WTC11 (cell line): ENCODE data around the gene LOXL1. TPM values are rescaled to one million over a fixed set of nuclear protein-coding genes. Genes with fewer than 3 reads are reported as not detected.
A peak's percentile ranks its signal among the peaks of the same experiment; 100 is the strongest.

ENCODE experiments used
- ATAC-seq: fragments of 200-7000 bp; cut with Tn5 transposase; 2 replicates; pipeline ENCODE4 v1.10.0; 2021; ENCODE audit warnings: mild to moderate bottlenecking, moderate library complexity
- CTCF ChIA-PET: fragments of 300-600 bp; sonication (Branson Sonifier 250); formaldehyde crosslinking; loops from one replicate; lab custom pipeline; 2021; ENCODE audit warnings: antibody characterized with exemption; lab: Charles Lee
- POLR2A ChIA-PET: fragments of 350-600 bp; sonication (Branson Sonifier 250); formaldehyde crosslinking; loops from one replicate; lab custom pipeline; 2021; ENCODE audit warnings: antibody characterized with exemption; lab: Charles Lee
- DNase-seq: peaks from one replicate; pipeline ENCODE4 v3.0.0; 2021; ENCODE audit warnings: low spot score
- H3K27ac Mint-ChIP-seq: 2 replicates; pipeline ENCODE4 v1.8.0; 2021; ENCODE audit warnings: mixed read lengths
- H3K27me3 Mint-ChIP-seq: 2 replicates; pipeline ENCODE4 v1.8.0; 2021; ENCODE audit warnings: low read depth, mild to moderate bottlenecking, moderate library complexity, mixed read lengths
- H3K36me3 Mint-ChIP-seq: 2 replicates; pipeline ENCODE4 v1.8.0; 2021; ENCODE audit warnings: mixed read lengths
- H3K4me1 Mint-ChIP-seq: 2 replicates; pipeline ENCODE4 v1.8.0; 2022; ENCODE audit warnings: mixed read lengths
- H3K4me3 Mint-ChIP-seq: 2 replicates; pipeline ENCODE4 v1.8.0; 2021; ENCODE audit warnings: mild to moderate bottlenecking, moderate library complexity, mixed read lengths
- H3K9me3 Mint-ChIP-seq: 2 replicates; pipeline ENCODE4 v1.8.0; 2021; ENCODE audit warnings: mixed read lengths
- AR ChIP-seq: fragments of 250-450 bp; sonication (Bioruptor Pico); IDR thresholded peaks from 2 replicates; pipeline ENCODE4 v1.9.0; 2021; ENCODE audit warnings: mild to moderate bottlenecking
- CDX4 ChIP-seq: fragments of 250-450 bp; sonication (Bioruptor Pico); IDR thresholded peaks from 2 replicates; pipeline ENCODE4 v1.9.0; 2021; ENCODE audit warnings: moderate library complexity, mild to moderate bottlenecking, inconsistent platforms, borderline replicate concordance
- CREM ChIP-seq: sonication (generic); formaldehyde crosslinking; IDR thresholded peaks from 2 replicates; pipeline ENCODE4 v1.8.1; 2022; ENCODE audit warnings: mild to moderate bottlenecking, missing genetic modification reagents, moderate library complexity
- E2F1 ChIP-seq: sonication (generic); formaldehyde crosslinking; IDR thresholded peaks from 2 replicates; pipeline ENCODE4 v1.8.0; 2022; ENCODE audit warnings: mild to moderate bottlenecking, missing genetic modification reagents
- ERG ChIP-seq: fragments of 250-450 bp; sonication (Bioruptor Pico); IDR thresholded peaks from 2 replicates; pipeline ENCODE4 v1.8.0; 2021; ENCODE audit warnings: mild to moderate bottlenecking
- ESRRA ChIP-seq: sonication (generic); formaldehyde crosslinking; IDR thresholded peaks from 2 replicates; pipeline ENCODE4 v1.8.1; 2022; ENCODE audit warnings: mild to moderate bottlenecking, missing genetic modification reagents, borderline replicate concordance
- FOXJ3 ChIP-seq: sonication (generic); formaldehyde crosslinking; IDR thresholded peaks from 2 replicates; pipeline ENCODE4 v1.9.0; 2021; ENCODE audit warnings: missing genetic modification reagents, mild to moderate bottlenecking, borderline replicate concordance
- FOXP1 ChIP-seq: sonication (generic); formaldehyde crosslinking; IDR thresholded peaks from 2 replicates; pipeline ENCODE4 v1.8.0; 2022; ENCODE audit warnings: missing genetic modification reagents, mild to moderate bottlenecking, moderate library complexity, borderline replicate concordance
- GRHL2 ChIP-seq: fragments of 250-450 bp; sonication (Bioruptor Pico); IDR thresholded peaks from 2 replicates; pipeline ENCODE4 v1.8.0; 2022; ENCODE audit warnings: mild to moderate bottlenecking, moderate library complexity; ENCODE audit not compliant: insufficient replicate concordance, severe bottlenecking
- GTF2I ChIP-seq: fragments of 250-450 bp; sonication (Bioruptor Pico); conservative IDR thresholded peaks from 2 replicates; pipeline ENCODE4 v1.4.0; 2021; ENCODE audit warnings: mild to moderate bottlenecking
- MLX ChIP-seq: sonication (generic); formaldehyde crosslinking; IDR thresholded peaks from 2 replicates; pipeline ENCODE4 v1.8.1; 2023; ENCODE audit warnings: mild to moderate bottlenecking, missing genetic modification reagents, moderate library complexity
- NFE2L1 ChIP-seq: sonication (generic); formaldehyde crosslinking; IDR thresholded peaks from 2 replicates; pipeline ENCODE4 v1.8.1; 2023; ENCODE audit warnings: missing genetic modification reagents
- NFYB ChIP-seq: sonication (generic); formaldehyde crosslinking; conservative IDR thresholded peaks from 2 replicates; pipeline ENCODE4 v1.8.0; 2022; ENCODE audit warnings: low read depth, missing genetic modification reagents
- NR2C2 ChIP-seq: sonication (generic); formaldehyde crosslinking; IDR thresholded peaks from 2 replicates; pipeline ENCODE4 v1.8.0; 2022; ENCODE audit warnings: mild to moderate bottlenecking, missing genetic modification reagents
- OVOL2 ChIP-seq: fragments of 250-450 bp; sonication (Bioruptor Pico); IDR thresholded peaks from 2 replicates; pipeline ENCODE4 v1.9.0; 2021; ENCODE audit warnings: mild to moderate bottlenecking, borderline replicate concordance
- RELA ChIP-seq: sonication (generic); formaldehyde crosslinking; IDR thresholded peaks from 2 replicates; pipeline ENCODE4 v1.8.1; 2022; ENCODE audit warnings: missing genetic modification reagents, mild to moderate bottlenecking, borderline replicate concordance
- RORB ChIP-seq: fragments of 250-450 bp; sonication (Bioruptor Pico); IDR thresholded peaks from 2 replicates; pipeline ENCODE4 v1.9.0; 2021; ENCODE audit warnings: mild to moderate bottlenecking
- SMAD3 ChIP-seq: sonication (generic); formaldehyde crosslinking; IDR thresholded peaks from 2 replicates; pipeline ENCODE4 v1.8.0; 2022; ENCODE audit warnings: missing genetic modification reagents, mild to moderate bottlenecking, borderline replicate concordance
- SMAD4 ChIP-seq: sonication (generic); formaldehyde crosslinking; IDR thresholded peaks from 2 replicates; pipeline ENCODE4 v1.8.0; 2022; ENCODE audit warnings: mild to moderate bottlenecking, missing genetic modification reagents
- TEAD1 ChIP-seq: sonication (generic); formaldehyde crosslinking; IDR thresholded peaks from 2 replicates; pipeline ENCODE4 v1.8.0; 2022; ENCODE audit warnings: mild to moderate bottlenecking, missing genetic modification reagents
- TEAD4 ChIP-seq: sonication (generic); formaldehyde crosslinking; IDR thresholded peaks from 2 replicates; pipeline ENCODE4 v1.8.0; 2022; ENCODE audit warnings: mild to moderate bottlenecking, missing genetic modification reagents
- TP53 ChIP-seq: sonication (generic); formaldehyde crosslinking; IDR thresholded peaks from 2 replicates; pipeline ENCODE4 v1.8.1; 2023; ENCODE audit warnings: mild to moderate bottlenecking, missing genetic modification reagents
- ZNF121 ChIP-seq: sonication (generic); formaldehyde crosslinking; IDR thresholded peaks from 2 replicates; pipeline ENCODE4 v1.8.0; 2023; ENCODE audit warnings: missing genetic modification reagents
- ZNF317 ChIP-seq: sonication (generic); formaldehyde crosslinking; IDR thresholded peaks from 2 replicates; pipeline ENCODE4 v1.8.1; 2023; ENCODE audit warnings: low read depth, mild to moderate bottlenecking, moderate library complexity, missing genetic modification reagents, borderline replicate concordance
- ZNF423 ChIP-seq: fragments of 250-450 bp; sonication (Bioruptor Pico); IDR thresholded peaks from 2 replicates; pipeline ENCODE4 v2.1.2; 2022; ENCODE audit warnings: mild to moderate bottlenecking, moderate library complexity
- ZSCAN18 ChIP-seq: fragments of 250-450 bp; sonication (Bioruptor Pico); IDR thresholded peaks from 2 replicates; pipeline ENCODE4 v2.1.2; 2022; ENCODE audit warnings: mild to moderate bottlenecking, moderate library complexity
- total RNA-seq: library from RNA; stranded (reverse); gene quantifications from 3 replicates; pipeline ENCODE4 v1.2.3, GENCODE V29; 2021

The LOXL1 gene
- total RNA-seq, 1 experiment from 2014 or later, result 10.6 TPM

GRCh38 chr15:73897441-73898261, 28.6 kb upstream of the LOXL1 start (continued):
- TF ChIP-seq ERG (no peak), FOXJ3 (CRISPR knock-in tag) (no peak), CDX4 (CRISPR knock-in tag) (no peak), ZNF423 (peak; percentile 70), SMAD4 (CRISPR knock-in tag) (no peak), ZSCAN18 (CRISPR knock-in tag) (no peak), RELA (CRISPR knock-in tag) (no peak), NR2C2 (no peak), GTF2I (CRISPR knock-in tag) (no peak), TEAD4 (CRISPR knock-in tag) (no peak), GRHL2 (CRISPR knock-in tag) (no peak), TEAD1 (CRISPR knock-in tag) (no peak), RORB (CRISPR knock-in tag) (no peak), CREM (CRISPR knock-in tag) (no peak), ZNF121 (peak; percentile 90), ZNF317 (CRISPR knock-in tag) (no peak), SMAD3 (CRISPR knock-in tag) (peak; percentile 46; the same call in 1 of the 2 replicates), NFYB (CRISPR knock-in tag) (no peak), FOXP1 (CRISPR knock-in tag) (no peak)

GRCh38 chr15:73899197-73900094, 26.8 kb upstream of the LOXL1 start:
- DNase-seq, result no peak
- Mint-ChIP-seq H3K4me1 (peaks cover 16% of the 10 kb centered on the region), H3K27ac (no peak overlapping the region), H3K4me3 (no peak overlapping the region), H3K27me3 (no peaks in the 10 kb centered on the region), H3K9me3 (peaks cover 6% of the 10 kb centered on the region), H3K36me3 (no peaks in the 10 kb centered on the region)
- ATAC-seq, result peak; percentile 32
- POLR2A ChIA-PET, result no interaction called here
- CTCF ChIA-PET, result interaction anchor here (0.6 to 4.3 kb wide), 19 partner anchors 8 to 805 kb away, joined by 3 to 35 read pairs (median 4); partner anchors contain the start of gene TBC1D21
- no peak for TF ChIP-seq MLX
- no peak for TF ChIP-seq OVOL2 (CRISPR knock-in tag)
- TF ChIP-seq ESRRA (CRISPR knock-in tag), result no peak
- no peak for TF ChIP-seq TP53 (CRISPR knock-in tag)
- TF ChIP-seq NFE2L1 (CRISPR knock-in tag), result no peak
- TF ChIP-seq AR, result no peak
- peak; percentile 46; the same call in 1 of the 2 replicates for TF ChIP-seq ZNF423
- TF ChIP-seq E2F1 (CRISPR knock-in tag), result no peak
